MG63 (cell line): ENCODE data around the gene RAB12. TPM values are rescaled to one million over a fixed set of nuclear protein-coding genes. Genes with fewer than 3 reads are reported as not detected.
"Not testable (repeated sequence)": the region's sequence is repeated elsewhere in the genome, so short reads cannot be mapped to it uniquely, and the experiment has no call there.

Experiments
- DNase-seq: peaks from one replicate; pipeline ENCODE4 v3.0.0-alpha.2; 2020
- H3K27me3 ChIP-seq: fragments of 250-450 bp; sonication (Bioruptor Pico); 2 replicates; pipeline ENCODE4 v1.5.1; 2020; ENCODE audit warnings: mild to moderate bottlenecking, moderate library complexity
- H3K36me3 ChIP-seq: fragments of 250-450 bp; sonication (Bioruptor Pico); 2 replicates; pipeline ENCODE4 v1.5.1; 2020; ENCODE audit warnings: mild to moderate bottlenecking, moderate library complexity
- H3K4me3 ChIP-seq: fragments of 250-450 bp; sonication (Bioruptor Pico); 2 replicates; pipeline ENCODE4 v1.5.1; 2020; ENCODE audit warnings: mild to moderate bottlenecking, moderate library complexity
- H3K9me3 ChIP-seq: fragments of 250-450 bp; sonication (Bioruptor Pico); 2 replicates; pipeline ENCODE4 v1.5.1; 2020; ENCODE audit warnings: mild to moderate bottlenecking, moderate library complexity
- total RNA-seq: library from RNA; depleted of rRNA; stranded (reverse); fragments of >200 nt; shearing (Covaris generic); gene quantifications from 2 replicates; pipeline ENCODE4 v1.2.3, GENCODE V29; 2014; ENCODE audit warnings: low replicate concordance; rRNA removed

The RAB12 gene
- 79.5 and 111 TPM in 2 replicates for total RNA-seq

GRCh38 chr18:8608795-8609658 is at the start of gene RAB12:
Gene RAB12, plus strand, starts transcription at chr18:8609437. Its CDS starts 3 bp downstream, at chr18:8609440.
- Histone ChIP-seq H3K4me3 (peak within 1 kb of the TSS; percentile 79), H3K27me3 (no peaks in the 10 kb centered on the region), H3K36me3 (peaks cover 12% of the 10 kb centered on the region), H3K9me3 (no peaks in the 10 kb centered on the region)
- DNase-seq: peak; percentile 88

GRCh38 chr18:8559612-8560186 is 49.5 kb upstream of the RAB12 start:
- DNase-seq: no peak
- H3K4me3 ChIP-seq: no peak overlapping the region
- H3K9me3 ChIP-seq: no peaks in the 10 kb centered on the region
- H3K27me3 ChIP-seq: no peaks in the 10 kb centered on the region
- H3K36me3 ChIP-seq: no peaks in the 10 kb centered on the region

GRCh38 chr18:8561123-8561910 is 47.9 kb upstream of the RAB12 start:
- no peak for DNase-seq
- Histone ChIP-seq H3K27me3 (no peaks in the 10 kb centered on the region), H3K9me3 (no peaks in the 10 kb centered on the region), H3K36me3 (no peaks in the 10 kb centered on the region), H3K4me3 (no peak overlapping the region)

- DNase-seq: no peak
- Histone ChIP-seq H3K27me3 (no peaks in the 10 kb centered on the region), H3K36me3 (no peaks in the 10 kb centered on the region), H3K4me3 (no peak overlapping the region), H3K9me3 (no peaks in the 10 kb centered on the region)
Observed at GRCh38 chr18:8562070-8562469, 47.2 kb upstream of the RAB12 start.

- H3K9me3 ChIP-seq: no peaks in the 10 kb centered on the region
- DNase-seq: no peak
- H3K36me3 ChIP-seq: no peaks in the 10 kb centered on the region
- H3K4me3 ChIP-seq: no peak overlapping the region
- H3K27me3 ChIP-seq: no peaks in the 10 kb centered on the region
Observed at GRCh38 chr18:8562919-8563318, 46.3 kb upstream of the RAB12 start.

- Histone ChIP-seq H3K4me3 (no peak overlapping the region), H3K27me3 (no peaks in the 10 kb centered on the region), H3K36me3 (no peaks in the 10 kb centered on the region), H3K9me3 (no peaks in the 10 kb centered on the region)
- DNase-seq: no peak
Observed at GRCh38 chr18:8571399-8571798, 37.8 kb upstream of the RAB12 start.

GRCh38 chr18:8573766-8574165 is 35.5 kb upstream of the RAB12 start:
- not testable (repeated sequence) for H3K27me3 ChIP-seq, H3K9me3 ChIP-seq, DNase-seq, H3K4me3 ChIP-seq, H3K36me3 ChIP-seq

- no peaks in the 10 kb centered on the region for H3K9me3 ChIP-seq
- no peaks in the 10 kb centered on the region for H3K27me3 ChIP-seq
- H3K4me3 ChIP-seq: no peak overlapping the region
- DNase-seq: no peak
- no peaks in the 10 kb centered on the region for H3K36me3 ChIP-seq
Observed at GRCh38 chr18:8584798-8585197, 24.4 kb upstream of the RAB12 start.

GRCh38 chr18:8586941-8587340 is 22.3 kb upstream of the RAB12 start:
- DNase-seq: no peak
- Histone ChIP-seq H3K9me3 (peaks cover 3% of the 10 kb centered on the region; the same call in 1 of the 2 replicates), H3K27me3 (no peaks in the 10 kb centered on the region), H3K4me3 (no peak overlapping the region), H3K36me3 (no peaks in the 10 kb centered on the region)

- no peaks in the 10 kb centered on the region; the same call in 1 of the 2 replicates for H3K27me3 ChIP-seq
- no peaks in the 10 kb centered on the region for H3K36me3 ChIP-seq
- no peak overlapping the region for H3K4me3 ChIP-seq
- no peaks in the 10 kb centered on the region for H3K9me3 ChIP-seq
- DNase-seq: no peak
Observed at GRCh38 chr18:8595445-8595844, 13.8 kb upstream of the RAB12 start.

- no peak overlapping the region for H3K4me3 ChIP-seq
- no peaks in the 10 kb centered on the region for H3K9me3 ChIP-seq
- H3K36me3 ChIP-seq: no peaks in the 10 kb centered on the region
- no peaks in the 10 kb centered on the region; the same call in 1 of the 2 replicates for H3K27me3 ChIP-seq
- DNase-seq: no peak
Observed at GRCh38 chr18:8601277-8602032, 7.8 kb upstream of the RAB12 start.

GRCh38 chr18:8602040-8602439 is 7.2 kb upstream of the RAB12 start:
- Histone ChIP-seq H3K27me3 (no peaks in the 10 kb centered on the region; the same call in 1 of the 2 replicates), H3K9me3 (no peaks in the 10 kb centered on the region), H3K36me3 (no peaks in the 10 kb centered on the region), H3K4me3 (no peak overlapping the region)
- DNase-seq: no peak

- no peaks in the 10 kb centered on the region for H3K36me3 ChIP-seq
- DNase-seq: no peak
Observed at GRCh38 chr18:8602557-8602956, 6.7 kb upstream of the RAB12 start.

GRCh38 chr18:8603663-8604520 is 5.3 kb upstream of the RAB12 start:
- no peak overlapping the region for H3K4me3 ChIP-seq
- H3K27me3 ChIP-seq: no peaks in the 10 kb centered on the region
- no peak for DNase-seq
- no peaks in the 10 kb centered on the region for H3K36me3 ChIP-seq
- H3K9me3 ChIP-seq: no peaks in the 10 kb centered on the region

More at GRCh38 chr18:8602557-8602956, 6.7 kb upstream of the RAB12 start:
- no peaks in the 10 kb centered on the region for H3K9me3 ChIP-seq
- no peak overlapping the region for H3K4me3 ChIP-seq
- no peaks in the 10 kb centered on the region; the same call in 1 of the 2 replicates for H3K27me3 ChIP-seq

- Histone ChIP-seq H3K27me3 (no peaks in the 10 kb centered on the region), H3K4me3 (no peak overlapping the region), H3K9me3 (no peaks in the 10 kb centered on the region), H3K36me3 (peaks cover 2% of the 10 kb centered on the region; the same call in 1 of the 2 replicates)
- DNase-seq: no peak
Observed at GRCh38 chr18:8605974-8606373, 3.3 kb upstream of the RAB12 start.
